Measurements from ENCODE around the gene LMNA. TPM values are rescaled to one million over a fixed set of nuclear protein-coding genes. Genes with fewer than 3 reads are reported as not detected.
"Not testable (repeated sequence)": the region's sequence is repeated elsewhere in the genome, so short reads cannot be mapped to it uniquely, and the experiment has no call there.

Gene LMNA
- total RNA-seq, 2 experiments from 2014 or later, result 8.5 to 10.3 TPM

GRCh38 chr1:156177919-156178654 is 63.6 kb downstream of the LMNA start:
- ChIA-PET CTCF (interaction anchor here (1.2 to 1.4 kb wide), 2 partner anchors 21 to 47 kb away, joined by 3 to 5 read pairs; no protein-coding TSS in a partner anchor), POLR2A (interaction anchor here (1.0 kb wide), 1 partner anchor 15 kb away, joined by 3 read pairs; no protein-coding TSS in a partner anchor)
- Mint-ChIP-seq H3K27ac (peak overlapping the region; percentile 79), H3K4me3 (peak overlapping the region; percentile 29), H3K27me3 (ENCODE audit: low read depth) (no peaks in the 10 kb centered on the region), H3K36me3 (ENCODE audit: low read depth) (peaks cover 12% of the 10 kb centered on the region), H3K4me1 (ENCODE audit: low read depth) (peaks cover 24% of the 10 kb centered on the region), H3K9me3 (ENCODE audit: insufficient read depth) (no peaks in the 10 kb centered on the region)
- DNase-seq (peak; percentile 40), ATAC-seq (peak; percentile 84)

- ChIA-PET POLR2A (no interaction called here), CTCF (no interaction called here)
- no peak overlapping the region for H3K27ac Mint-ChIP-seq
- H3K36me3 Mint-ChIP-seq (ENCODE audit: low read depth), result peaks cover 10% of the 10 kb centered on the region
- H3K27me3 Mint-ChIP-seq (ENCODE audit: low read depth), result no peaks in the 10 kb centered on the region
- no peak for DNase-seq
- H3K4me3 Mint-ChIP-seq, result no peak overlapping the region
- H3K4me1 Mint-ChIP-seq (ENCODE audit: low read depth), result peaks cover 18% of the 10 kb centered on the region
- ATAC-seq, result no peak
- H3K9me3 Mint-ChIP-seq (ENCODE audit: insufficient read depth), result no peaks in the 10 kb centered on the region
Measured at GRCh38 chr1:156180471-156180870, 66.0 kb downstream of the LMNA start.

- H3K36me3 Mint-ChIP-seq (ENCODE audit: low read depth); H3K9me3 Mint-ChIP-seq (ENCODE audit: insufficient read depth); CTCF ChIA-PET; H3K4me3 Mint-ChIP-seq; DNase-seq; ATAC-seq; H3K27me3 Mint-ChIP-seq (ENCODE audit: low read depth); H3K27ac Mint-ChIP-seq: not testable (repeated sequence)
- POLR2A ChIA-PET, result interaction anchor here (0.6 kb wide), 1 partner anchor 144 kb away, joined by 4 read pairs; no protein-coding TSS in a partner anchor
- H3K4me1 Mint-ChIP-seq (ENCODE audit: low read depth), result peaks cover 18% of the 10 kb centered on the region
Measured at GRCh38 chr1:156181391-156181924, 66.9 kb downstream of the LMNA start.

GRCh38 chr1:156182010-156182779 is 67.7 kb downstream of the LMNA start:
- H3K4me1 Mint-ChIP-seq (ENCODE audit: low read depth), result peaks cover 16% of the 10 kb centered on the region
- POLR2A ChIA-PET; ATAC-seq; H3K36me3 Mint-ChIP-seq (ENCODE audit: low read depth); H3K27ac Mint-ChIP-seq; H3K4me3 Mint-ChIP-seq; DNase-seq; H3K9me3 Mint-ChIP-seq (ENCODE audit: insufficient read depth); H3K27me3 Mint-ChIP-seq (ENCODE audit: low read depth): not testable (repeated sequence)
- CTCF ChIA-PET, result interaction anchor here (0.9 kb wide), 1 partner anchor 43 kb away, joined by 3 read pairs; no protein-coding TSS in a partner anchor

GRCh38 chr1:156186347-156187177 is 72.1 kb downstream of the LMNA start:
- H3K4me1 Mint-ChIP-seq (ENCODE audit: low read depth); POLR2A ChIA-PET; H3K27ac Mint-ChIP-seq; H3K4me3 Mint-ChIP-seq; ATAC-seq; H3K27me3 Mint-ChIP-seq (ENCODE audit: low read depth); H3K36me3 Mint-ChIP-seq (ENCODE audit: low read depth); DNase-seq: not testable (repeated sequence)
- peaks cover 17% of the 10 kb centered on the region for H3K9me3 Mint-ChIP-seq (ENCODE audit: insufficient read depth)
- CTCF ChIA-PET, result interaction anchor here (1.2 kb wide), 1 partner anchor 39 kb away, joined by 3 read pairs; no protein-coding TSS in a partner anchor

Other genes starting within 250 kb of the LMNA start
- gene RIT1, start 203.4 kb upstream of the LMNA start, total RNA-seq, result 10 to 100 TPM; 26.0 to 26.4 TPM
- 10 to 100 TPM; 64.5 to 68.9 TPM for gene KHDC4, start 180.3 kb upstream of the LMNA start, total RNA-seq
- not detected for gene RXFP4, start 173.1 kb upstream of the LMNA start, total RNA-seq
- 100 to 1,000 TPM; 142 to 147 TPM for gene ARHGEF2, start 136.2 kb upstream of the LMNA start, total RNA-seq
- gene SSR2, start 93.8 kb upstream of the LMNA start, total RNA-seq, result 100 to 1,000 TPM; 216 to 233 TPM
- gene UBQLN4, start 60.9 kb upstream of the LMNA start, total RNA-seq, result 10 to 100 TPM; 32.8 to 33.3 TPM
- gene LAMTOR2, start 59.9 kb upstream of the LMNA start, total RNA-seq, result 10 to 100 TPM; 72.4 to 74.1 TPM
- under 1 TPM in 1 of 2 experiments, not detected in 1; 0.50 TPM for gene RAB25, start 53.6 kb upstream of the LMNA start, total RNA-seq
- gene MEX3A, start 32.2 kb upstream of the LMNA start, total RNA-seq, result under 1 TPM; 0.05 TPM
- 10 to 100 TPM; 16.8 to 17.8 TPM for gene SEMA4A, start 38.9 kb downstream of the LMNA start, total RNA-seq
- gene SLC25A44, start 79.4 kb downstream of the LMNA start, total RNA-seq, result 10 to 100 TPM; 31.8 to 33.8 TPM
- gene PMF1, start 98.3 kb downstream of the LMNA start, total RNA-seq, result 10 to 100 TPM; 72.3 to 77.3 TPM
- 1 to 10 TPM; 2.8 TPM for gene BGLAP, start 127.5 kb downstream of the LMNA start, total RNA-seq
- gene PAQR6, start 133.3 kb downstream of the LMNA start, total RNA-seq, result 1 to 10 TPM; 8.6 to 9.9 TPM
- 10 to 100 TPM; 75.2 to 78.2 TPM for gene SMG5, start 168.1 kb downstream of the LMNA start, total RNA-seq
- gene TMEM79, start 169.6 kb downstream of the LMNA start, total RNA-seq, result 10 to 100 TPM in 1 of 2 experiments, 1 to 10 TPM in 1; 9.1 to 11.0 TPM
- 10 to 100 TPM; 27.7 to 29.8 TPM for gene GLMP, start 181.0 kb downstream of the LMNA start, total RNA-seq
- not detected for gene VHLL, start 184.6 kb downstream of the LMNA start, total RNA-seq
- gene CCT3, start 223.6 kb downstream of the LMNA start, total RNA-seq, result 100 to 1,000 TPM; 266 to 269 TPM
- gene TSACC, start 223.8 kb downstream of the LMNA start, total RNA-seq, result under 1 TPM; 0.73 to 0.76 TPM

Measured in activated CD8-positive, alpha-beta T cell treated with anti-CD3 and anti-CD28 coated beads, Interleukin-2, amount 10 ng/mL, durations not matched to agents 7 days and 5 days (primary cell).